ENCODE data around the gene RUNX2. TPM values are rescaled to one million over a fixed set of nuclear protein-coding genes. Genes with fewer than 3 reads are reported as not detected.

The RUNX2 gene
- total and polyA plus RNA-seq, 4 donors, result 0.09 to 1.5 (median 0.75) TPM

GRCh38 chr6:45690846-45691245 is 362.7 kb downstream of the RUNX2 start:
- no peak overlapping the region for H3K27ac ChIP-seq (ENCODE audit: low read depth in 1 of 2, low read length in 2 of 2)
- no peak for TF ChIP-seq ZBTB33 (IDR thresholded peaks at IDR 0.05)
- whole genome bisulfite sequencing, result 96% methylated on average over 1 of the region's 1 CpG
- no peak overlapping the region for H3K9ac ChIP-seq (ENCODE audit: low read depth in 1 of 2, low read length in 2 of 2)
- H3K4me3 ChIP-seq (ENCODE audit: low read depth in 1 of 3, low read length in 3 of 3), result no peak overlapping the region
- peaks cover 0 to 4% (median 0%) of the 10 kb centered on the region in 4 donors for H3K27me3 ChIP-seq (ENCODE audit: control insufficient read depth in 4 of 4, insufficient read depth in 4 of 4, low read length in 3 of 4)
- no peak for DNase-seq (ENCODE audit: low spot score)
- no peaks in the 10 kb centered on the region for H3K36me3 ChIP-seq (ENCODE audit: control insufficient read depth in 4 of 4, insufficient read depth in 3 of 4, low read depth in 1 of 4, low read length in 3 of 4)
- H3K4me1 ChIP-seq (ENCODE audit: control insufficient read depth in 4 of 4, insufficient read depth in 4 of 4, low read length in 3 of 4), result no peaks in the 10 kb centered on the region
- no peaks in the 10 kb centered on the region for H3K9me3 ChIP-seq (ENCODE audit: control insufficient read depth in 4 of 4, low read length in 3 of 4)

DNA sequence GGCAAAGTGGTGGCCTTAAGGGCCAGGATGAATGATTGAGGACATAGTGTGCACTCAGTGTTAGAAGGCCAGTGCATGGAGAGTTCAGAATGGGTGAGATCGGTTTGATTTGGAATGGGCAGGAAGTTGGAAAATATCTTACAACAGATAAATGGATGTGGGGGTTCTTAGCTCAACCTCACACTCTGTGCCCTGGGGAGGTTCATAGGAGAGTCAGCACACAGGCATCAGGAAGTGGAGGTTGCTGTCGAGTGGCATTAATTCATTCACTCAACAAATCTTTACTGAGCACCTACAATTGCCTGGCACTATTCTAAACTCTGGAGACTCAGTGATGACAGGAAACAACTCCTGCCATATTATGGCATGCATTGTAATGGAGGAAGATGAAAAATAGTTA is 363.3 kb downstream of the RUNX2 start:
- no peak for DNase-seq (ENCODE audit: low spot score)
- no peaks in the 10 kb centered on the region for H3K36me3 ChIP-seq (ENCODE audit: control insufficient read depth in 4 of 4, insufficient read depth in 3 of 4, low read depth in 1 of 4, low read length in 3 of 4)
- peaks cover 0 to 3% (median 0%) of the 10 kb centered on the region in 4 donors for H3K27me3 ChIP-seq (ENCODE audit: control insufficient read depth in 4 of 4, insufficient read depth in 4 of 4, low read length in 3 of 4)
- H3K4me3 ChIP-seq (ENCODE audit: low read depth in 1 of 3, low read length in 3 of 3), result no peak overlapping the region
- no peak for TF ChIP-seq ZBTB33 (IDR thresholded peaks at IDR 0.05)
- no peak for TF ChIP-seq MAX (IDR thresholded peaks at IDR 0.05)
- TF ChIP-seq FOXA1 (IDR thresholded peaks at IDR 0.05), result no peak
- no peak for TF ChIP-seq HNF4A (conservative IDR thresholded peaks at IDR 0.05)
- no peak for TF ChIP-seq TAF1 (conservative IDR thresholded peaks at IDR 0.05)
- no peak overlapping the region for H3K27ac ChIP-seq (ENCODE audit: low read depth in 1 of 2, low read length in 2 of 2)
- H3K4me1 ChIP-seq (ENCODE audit: control insufficient read depth in 4 of 4, insufficient read depth in 4 of 4, low read length in 3 of 4), result no peaks in the 10 kb centered on the region
- 93% methylated on average over 2 of the region's 2 CpGs for WGBS
- H3K9ac ChIP-seq (ENCODE audit: low read depth in 1 of 2, low read length in 2 of 2), result no peak overlapping the region
- no peaks in the 10 kb centered on the region for H3K9me3 ChIP-seq (ENCODE audit: control insufficient read depth in 4 of 4, low read length in 3 of 4)

DNA sequence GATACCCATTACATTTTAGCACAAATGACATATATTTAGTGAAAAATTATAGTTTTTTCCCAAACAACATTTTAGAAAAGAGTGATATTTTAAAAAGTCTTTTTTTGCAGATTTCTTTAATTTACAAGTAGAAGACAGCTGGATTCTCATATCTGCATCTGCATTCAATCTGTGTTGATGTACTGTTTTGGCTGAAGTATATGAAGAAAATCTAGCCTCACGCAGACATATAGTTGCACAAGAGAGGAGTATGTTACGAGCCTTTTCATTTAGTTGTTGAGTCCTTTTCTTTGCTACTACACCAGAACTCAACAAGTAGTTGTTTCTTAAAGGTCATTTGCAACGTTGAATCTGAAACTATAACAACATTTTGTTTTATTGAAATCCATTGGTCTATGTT is 363.9 kb downstream of the RUNX2 start:
- Histone ChIP-seq H3K9me3 (ENCODE audit: control insufficient read depth in 4 of 4, low read length in 3 of 4) (no peaks in the 10 kb centered on the region), H3K4me1 (ENCODE audit: control insufficient read depth in 4 of 4, insufficient read depth in 4 of 4, low read length in 3 of 4) (no peaks in the 10 kb centered on the region), H3K36me3 (ENCODE audit: control insufficient read depth in 4 of 4, insufficient read depth in 3 of 4, low read depth in 1 of 4, low read length in 3 of 4) (no peaks in the 10 kb centered on the region), H3K4me3 (ENCODE audit: low read depth in 1 of 3, low read length in 3 of 3) (no peak overlapping the region), H3K27me3 (ENCODE audit: control insufficient read depth in 4 of 4, insufficient read depth in 4 of 4, low read length in 3 of 4) (no peaks in the 10 kb centered on the region), H3K9ac (ENCODE audit: low read depth in 1 of 2, low read length in 2 of 2) (no peak overlapping the region), H3K27ac (ENCODE audit: low read depth in 1 of 2, low read length in 2 of 2) (no peak overlapping the region)
- DNase-seq (ENCODE audit: low spot score), result no peak
- WGBS, result 86% methylated on average over 3 of the region's 3 CpGs
- TF ChIP-seq RAD21 (IDR thresholded peaks at IDR 0.05) (no peak), ZBTB33 (IDR thresholded peaks at IDR 0.05) (no peak), FOXA1 (IDR thresholded peaks at IDR 0.05) (no peak), MAX (IDR thresholded peaks at IDR 0.05) (no peak), HNF4G (IDR thresholded peaks at IDR 0.05) (no peak)
- TF ChIP-seq, protein P1, sequence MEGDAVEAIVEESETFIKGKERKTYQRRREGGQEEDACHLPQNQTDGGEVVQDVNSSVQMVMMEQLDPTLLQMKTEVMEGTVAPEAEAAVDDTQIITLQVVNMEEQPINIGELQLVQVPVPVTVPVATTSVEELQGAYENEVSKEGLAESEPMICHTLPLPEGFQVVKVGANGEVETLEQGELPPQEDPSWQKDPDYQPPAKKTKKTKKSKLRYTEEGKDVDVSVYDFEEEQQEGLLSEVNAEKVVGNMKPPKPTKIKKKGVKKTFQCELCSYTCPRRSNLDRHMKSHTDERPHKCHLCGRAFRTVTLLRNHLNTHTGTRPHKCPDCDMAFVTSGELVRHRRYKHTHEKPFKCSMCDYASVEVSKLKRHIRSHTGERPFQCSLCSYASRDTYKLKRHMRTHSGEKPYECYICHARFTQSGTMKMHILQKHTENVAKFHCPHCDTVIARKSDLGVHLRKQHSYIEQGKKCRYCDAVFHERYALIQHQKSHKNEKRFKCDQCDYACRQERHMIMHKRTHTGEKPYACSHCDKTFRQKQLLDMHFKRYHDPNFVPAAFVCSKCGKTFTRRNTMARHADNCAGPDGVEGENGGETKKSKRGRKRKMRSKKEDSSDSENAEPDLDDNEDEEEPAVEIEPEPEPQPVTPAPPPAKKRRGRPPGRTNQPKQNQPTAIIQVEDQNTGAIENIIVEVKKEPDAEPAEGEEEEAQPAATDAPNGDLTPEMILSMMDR (IDR thresholded peaks at IDR 0.05; ENCODE audit: low read depth, low read length, missing input control), result no peak

Measured in liver (tissue), 9 donors.